Left lung (tissue), 10 donors: ENCODE results near the gene CHD2. TPM values are rescaled to one million over a fixed set of nuclear protein-coding genes. Genes with fewer than 3 reads are reported as not detected.

Source experiments
- ATAC-seq: fragments of 200-7000 bp; cut with Tn5 transposase; one replicate; pipeline ENCODE4 v1.9.1; 2020; ENCODE audit warnings: moderate library complexity
- DNase-seq, 4 donors: peaks; one replicate each; pipeline ENCODE4 v3.0.0-alpha.2; 2013 to 2020
- H3K27ac ChIP-seq, 2 donors: fragments of 200-600 bp; sonication (generic) in 1 of 2; one replicate each; pipeline versions ENCODE4 v1.5.0 to v1.8.0; 2020 to 2021
- H3K27me3 ChIP-seq, 2 donors: fragments of 200-600 bp; sonication (generic) in 1 of 2; one replicate each; pipeline versions ENCODE4 v1.5.0 to v1.8.0; 2020 to 2021
- H3K36me3 ChIP-seq, 2 donors: fragments of 200-600 bp; sonication (generic) in 1 of 2; one replicate each; pipeline versions ENCODE4 v1.5.0 to v1.8.0; 2020 to 2021
- H3K4me1 ChIP-seq, 2 donors: fragments of 200-600 bp; one replicate each; pipeline ENCODE4 v1.8.0; 2021
- H3K4me3 ChIP-seq, 2 donors: fragments of 200-600 bp; sonication (generic) in 1 of 2; one replicate each; pipeline versions ENCODE4 v1.5.0 to v1.8.0; 2020 to 2021; ENCODE audit warnings: mild to moderate bottlenecking in 1 of 2
- H3K9me3 ChIP-seq, 2 donors: fragments of 200-600 bp; sonication (generic) in 1 of 2; one replicate each; pipeline versions ENCODE4 v1.5.0 to v1.8.0; 2020 to 2021
- intact Hi-C, 2 donors: fragments of 100-400 bp; cut with DNase I; formaldehyde crosslinking; loops; one replicate each; pipeline versions ENCODE4 v1.11.2 to v1.14.2; 2022
- polyA plus RNA-seq, 6 donors: library from polyadenylated mRNA; unstranded; fragments of 120-200 nt; gene quantifications; one replicate each; pipeline ENCODE4 v1.2.1, GENCODE V29; 2013; ENCODE audit not compliant: insufficient read length in 6 of 6
- total RNA-seq, 2 donors: library from RNA; stranded (reverse); fragmentation: NEBNext Ultra II Directional; extraction: Animal tissue kit (Norgen Biotek cat#: 25700); gene quantifications; one replicate each; pipeline ENCODE4 v1.2.1, GENCODE V29; 2021
- TF ChIP-seq, protein P1 (sequence below), 2 donors: fragments of 200-600 bp; sonication (generic) in 1 of 2; IDR thresholded peaks; one replicate each; pipeline versions ENCODE4 v1.5.0 to v1.8.0; 2021; ENCODE audit warnings: antibody characterized with exemption in 2 of 2
- donor health status: DM: no; HTN: yes; CAD: no.
- donor health status: DM: no; HTN: no; CAD: no.

The CHD2 gene
- total and polyA plus RNA-seq, 8 donors, result 120 to 152 (median 130) TPM

GRCh38 chr15:92900731-92901071 is 577 bp downstream of the CHD2 start:
- ATAC-seq, result no peak
- H3K4me3 ChIP-seq, result peak overlapping the region; percentile 40 to 62
- H3K36me3 ChIP-seq, result peaks cover 0 to 31% of the 10 kb centered on the region in 2 donors
- no peaks in the 10 kb centered on the region for H3K9me3 ChIP-seq
- DNase-seq, result no peak
- peaks cover 24 to 65% of the 10 kb centered on the region in 2 donors for H3K4me1 ChIP-seq
- intact Hi-C loops, result no loop called here
- no peaks in the 10 kb centered on the region for H3K27me3 ChIP-seq
- TF ChIP-seq, protein P1, sequence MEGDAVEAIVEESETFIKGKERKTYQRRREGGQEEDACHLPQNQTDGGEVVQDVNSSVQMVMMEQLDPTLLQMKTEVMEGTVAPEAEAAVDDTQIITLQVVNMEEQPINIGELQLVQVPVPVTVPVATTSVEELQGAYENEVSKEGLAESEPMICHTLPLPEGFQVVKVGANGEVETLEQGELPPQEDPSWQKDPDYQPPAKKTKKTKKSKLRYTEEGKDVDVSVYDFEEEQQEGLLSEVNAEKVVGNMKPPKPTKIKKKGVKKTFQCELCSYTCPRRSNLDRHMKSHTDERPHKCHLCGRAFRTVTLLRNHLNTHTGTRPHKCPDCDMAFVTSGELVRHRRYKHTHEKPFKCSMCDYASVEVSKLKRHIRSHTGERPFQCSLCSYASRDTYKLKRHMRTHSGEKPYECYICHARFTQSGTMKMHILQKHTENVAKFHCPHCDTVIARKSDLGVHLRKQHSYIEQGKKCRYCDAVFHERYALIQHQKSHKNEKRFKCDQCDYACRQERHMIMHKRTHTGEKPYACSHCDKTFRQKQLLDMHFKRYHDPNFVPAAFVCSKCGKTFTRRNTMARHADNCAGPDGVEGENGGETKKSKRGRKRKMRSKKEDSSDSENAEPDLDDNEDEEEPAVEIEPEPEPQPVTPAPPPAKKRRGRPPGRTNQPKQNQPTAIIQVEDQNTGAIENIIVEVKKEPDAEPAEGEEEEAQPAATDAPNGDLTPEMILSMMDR (IDR thresholded peaks at IDR 0.05), result no peak
- H3K27ac ChIP-seq, result peak overlapping the region; percentile 98 to 99

DNA sequence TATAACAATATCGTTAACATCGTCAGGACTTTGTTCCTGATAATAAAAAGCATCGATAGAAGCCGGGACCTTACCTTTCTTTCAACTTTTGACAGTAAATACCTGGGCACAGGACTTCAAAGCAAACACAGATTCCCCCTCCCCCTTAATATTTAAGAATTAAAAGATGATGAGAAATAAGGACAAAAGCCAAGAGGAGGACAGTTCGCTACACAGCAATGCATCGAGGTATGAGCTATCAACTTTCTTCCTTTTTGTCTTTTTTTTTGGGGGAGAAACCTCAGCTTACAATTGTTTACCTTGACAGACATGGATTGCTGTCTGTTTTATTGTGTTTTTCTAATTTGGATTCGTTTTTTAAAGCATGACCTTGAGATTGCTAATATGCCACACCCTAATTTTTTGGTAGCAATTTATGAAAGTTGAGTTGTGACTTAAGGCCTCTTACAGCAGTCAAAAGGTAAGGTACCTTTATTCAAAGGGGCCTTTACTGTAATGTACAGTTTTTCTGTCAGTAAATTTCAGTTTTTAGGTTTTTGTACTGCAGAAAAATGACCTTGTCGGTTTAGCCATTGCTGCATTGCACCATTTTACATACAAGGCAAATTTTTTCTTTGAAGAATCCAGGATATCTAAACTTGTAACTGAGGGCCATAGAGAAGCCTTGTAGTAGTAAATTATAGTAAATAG is 1.1 kb downstream of the CHD2 start:
- Histone ChIP-seq H3K4me3 (peak overlapping the region; percentile 40 to 62), H3K27me3 (no peaks in the 10 kb centered on the region), H3K36me3 (peaks cover 0 to 28% of the 10 kb centered on the region in 2 donors), H3K27ac (peak overlapping the region; percentile 98 to 99), H3K4me1 (peaks cover 25 to 65% of the 10 kb centered on the region in 2 donors), H3K9me3 (no peaks in the 10 kb centered on the region)
- TF ChIP-seq, protein P1 (IDR thresholded peaks at IDR 0.05), result no peak
- intact Hi-C loops, result no loop called here
- ATAC-seq (no peak), DNase-seq (peak in 1 of 4 donors; percentile 36)

DNA sequence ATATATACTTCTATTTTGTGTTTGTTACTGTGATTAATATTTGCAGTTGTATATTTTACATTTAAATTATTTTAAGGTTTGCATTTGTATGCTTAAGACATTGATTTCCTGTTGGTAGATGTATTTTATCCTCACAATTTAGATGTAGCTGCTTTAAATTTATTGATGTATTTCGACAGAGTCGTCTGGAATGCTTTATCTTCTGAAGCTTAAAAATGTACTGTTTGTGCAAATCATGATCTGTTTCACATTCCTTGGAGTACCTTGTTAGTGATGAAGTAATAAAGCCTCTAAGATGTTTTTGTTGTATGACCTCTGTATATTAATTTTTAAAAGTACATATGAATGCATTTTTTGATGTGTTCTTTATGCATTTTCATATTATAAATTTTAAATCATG is 1.9 kb downstream of the CHD2 start:
- ATAC-seq (no peak), DNase-seq (no peak)
- H3K27ac ChIP-seq, result peak overlapping the region; percentile 98 to 99
- H3K27me3 ChIP-seq, result no peaks in the 10 kb centered on the region
- peaks cover 20 to 65% of the 10 kb centered on the region in 2 donors for H3K4me1 ChIP-seq
- peaks cover 0 to 20% of the 10 kb centered on the region in 2 donors for H3K36me3 ChIP-seq
- no peaks in the 10 kb centered on the region for H3K9me3 ChIP-seq
- intact Hi-C loops, result no loop called here
- TF ChIP-seq, protein P1 (IDR thresholded peaks at IDR 0.05), result no peak
- H3K4me3 ChIP-seq, result peak overlapping the region; percentile 40 to 62

DNA sequence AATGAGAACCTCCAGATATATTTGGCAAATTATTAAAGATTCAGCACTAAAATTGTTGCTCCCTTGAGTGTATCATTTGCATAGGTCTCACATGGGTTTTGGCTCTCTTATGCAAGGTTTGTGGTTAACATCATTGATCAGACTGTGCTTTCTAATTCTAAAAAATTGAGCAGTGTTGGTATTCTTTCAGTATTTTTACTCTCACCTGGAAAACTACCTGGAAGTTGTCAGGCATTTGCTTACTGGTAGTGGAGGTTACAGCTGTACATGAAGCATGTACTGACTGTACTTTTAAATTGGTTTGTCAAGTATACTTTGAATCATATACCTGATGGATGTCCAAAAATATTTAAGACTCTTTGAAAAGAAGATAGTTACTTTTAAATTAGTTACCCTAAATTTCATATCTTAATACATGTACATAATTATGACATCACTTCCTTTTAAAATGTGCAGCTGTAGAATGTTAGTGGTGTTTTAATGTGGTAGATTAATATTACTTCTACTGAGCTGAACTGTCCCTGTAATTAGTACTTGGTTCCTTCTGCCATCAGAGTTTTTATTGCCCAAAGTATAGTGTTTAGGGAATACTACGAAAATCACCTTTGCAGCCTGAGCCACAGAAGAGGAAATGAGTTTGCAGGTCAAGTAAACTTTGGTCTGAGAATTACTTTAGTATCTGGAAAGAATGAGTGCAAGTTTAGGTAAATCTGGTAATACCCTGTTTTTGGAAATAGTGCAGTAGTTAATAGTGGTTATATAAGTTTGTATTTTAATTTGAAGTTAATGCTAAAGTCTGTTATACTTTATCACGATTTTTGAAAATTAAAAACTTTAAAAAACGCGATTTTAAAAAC is 2.8 kb downstream of the CHD2 start:
- TF ChIP-seq, protein P1 (IDR thresholded peaks at IDR 0.05), result no peak
- Histone ChIP-seq H3K36me3 (peaks cover 0 to 11% of the 10 kb centered on the region in 2 donors), H3K27me3 (no peaks in the 10 kb centered on the region), H3K9me3 (no peaks in the 10 kb centered on the region), H3K27ac (peak overlapping the region; percentile 98 to 99), H3K4me3 (peak overlapping the region; percentile 40 to 62), H3K4me1 (peaks cover 22 to 65% of the 10 kb centered on the region in 2 donors)
- intact Hi-C loops, result no loop called here
- ATAC-seq (no peak), DNase-seq (no peak)

- H3K4me3 ChIP-seq, result peak overlapping the region; percentile 40 to 62
- H3K27me3 ChIP-seq, result no peaks in the 10 kb centered on the region
- H3K36me3 ChIP-seq, result peaks cover 0 to 6% of the 10 kb centered on the region in 2 donors
- no peaks in the 10 kb centered on the region for H3K9me3 ChIP-seq
- TF ChIP-seq, protein P1 (IDR thresholded peaks at IDR 0.05), result no peak
- H3K4me1 ChIP-seq, result peaks cover 25 to 65% of the 10 kb centered on the region in 2 donors
- DNase-seq (no peak), ATAC-seq (no peak)
- intact Hi-C loops, result no loop called here
- H3K27ac ChIP-seq, result peak overlapping the region; percentile 98 to 99
These were observed 3.5 kb downstream of the CHD2 start for GRCh38 chr15:92903631-92903965.
